Measurements from ENCODE around the gene DSCAM.

DSCAM gene

DNA sequence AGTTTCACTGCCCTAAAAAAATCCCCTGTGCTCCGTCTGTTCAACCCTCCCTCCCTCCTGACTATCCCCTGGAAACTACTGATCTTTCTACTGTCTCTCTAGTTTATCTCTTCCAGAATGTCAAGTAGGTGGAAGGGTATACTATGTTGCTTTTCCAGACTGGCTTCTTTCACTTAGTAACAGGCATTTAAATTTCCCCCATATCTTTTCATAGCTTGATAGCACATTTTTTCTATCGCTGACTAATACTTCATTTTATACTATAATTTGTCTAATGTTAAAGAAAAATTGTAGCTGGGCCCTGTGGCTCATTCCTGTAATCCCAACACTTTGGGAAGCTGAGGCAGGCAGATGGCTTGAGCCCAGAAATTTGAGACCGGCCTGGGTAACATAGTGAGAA is 142.8 kb downstream of the DSCAM start:
- DNase-seq (ENCODE audit: low spot score) = no peak

DNA sequence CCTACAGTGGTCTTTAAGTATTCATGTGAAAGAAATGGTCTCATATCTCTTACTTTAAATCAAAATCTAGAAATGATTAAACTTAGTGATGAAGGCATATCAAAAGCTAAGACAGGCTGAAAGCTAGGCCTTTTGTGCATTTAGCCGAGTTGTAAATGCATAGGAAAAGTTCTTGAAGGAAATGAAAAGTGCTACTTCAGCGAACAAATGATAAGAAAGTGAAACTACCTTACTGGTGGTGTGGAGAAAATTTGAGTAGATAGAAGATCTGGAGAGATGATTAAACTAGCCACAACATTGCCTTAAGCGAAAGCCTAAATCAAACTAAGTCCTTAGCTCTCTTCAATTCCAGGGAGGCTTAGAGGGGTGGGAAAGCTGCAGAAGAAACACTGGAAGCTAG is 147.6 kb downstream of the DSCAM start:
- no peak for DNase-seq (ENCODE audit: low spot score)

DNA sequence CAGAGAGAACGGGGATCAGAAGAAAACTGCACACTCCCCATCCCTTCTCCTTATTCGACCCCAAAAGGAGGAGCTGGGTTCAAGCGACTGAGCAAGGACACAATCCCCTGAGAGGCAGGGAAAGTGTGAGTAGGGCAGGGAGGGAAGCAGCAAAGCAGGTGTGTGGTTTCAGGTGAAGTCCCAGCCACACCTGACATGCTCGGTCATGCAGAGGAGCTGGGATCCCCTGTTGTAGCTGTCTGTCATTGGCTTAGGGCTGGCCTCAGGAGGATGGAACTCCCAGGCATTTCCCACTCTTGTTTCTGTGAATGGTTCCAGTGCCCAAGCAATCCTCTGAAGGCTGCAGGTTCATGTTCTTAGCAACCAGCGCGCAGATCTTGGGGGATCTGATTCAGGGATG is 150.7 kb downstream of the DSCAM start:
- no peak for DNase-seq (ENCODE audit: low spot score)

DNA sequence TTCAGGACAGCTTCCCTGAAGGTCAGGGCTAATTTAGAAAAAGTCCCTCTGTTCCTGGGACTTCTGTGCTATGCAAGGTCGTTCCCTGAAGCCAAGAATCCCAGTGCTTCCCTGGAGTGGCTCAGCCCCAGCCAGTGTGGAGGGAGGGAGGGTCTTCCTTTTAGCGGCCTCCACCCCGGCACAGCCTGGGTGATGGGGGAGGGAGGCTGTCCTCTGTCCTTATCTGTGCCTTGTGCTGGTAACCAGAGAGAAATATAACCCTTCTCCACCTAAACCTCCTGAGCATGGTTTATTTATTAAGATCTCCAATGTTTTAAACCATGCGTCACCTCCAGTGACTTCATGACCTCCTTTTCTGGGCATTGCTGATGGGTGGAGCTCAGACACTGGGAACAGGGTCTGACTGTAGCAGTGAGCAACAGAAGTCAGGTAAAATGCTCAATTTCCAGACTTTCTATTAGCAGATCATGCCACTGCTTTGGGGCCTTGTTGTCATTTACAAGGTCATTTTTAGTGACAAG is 157.1 kb downstream of the DSCAM start:
- no peak for DNase-seq (ENCODE audit: low spot score)

DNA sequence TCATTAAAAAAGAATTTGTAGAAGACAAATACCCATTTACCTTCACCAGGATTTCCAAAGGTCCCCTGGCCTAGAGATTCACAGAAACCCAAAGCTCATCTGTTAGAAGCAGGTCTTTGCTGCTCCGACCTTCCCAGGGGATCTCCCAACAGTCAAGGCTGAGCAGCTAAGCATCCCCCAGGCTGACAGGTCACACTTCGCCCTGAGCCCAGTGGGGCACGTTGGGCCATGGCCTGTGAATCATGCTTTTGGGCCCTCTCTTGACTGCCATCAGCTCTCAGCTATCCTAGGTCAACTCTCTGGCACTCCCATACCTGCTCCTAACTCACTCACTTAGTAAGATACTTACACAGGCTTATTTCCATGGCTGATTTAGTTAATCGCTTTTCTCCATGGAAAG is 157.7 kb downstream of the DSCAM start:
- no peak for DNase-seq (ENCODE audit: low spot score)

DNA sequence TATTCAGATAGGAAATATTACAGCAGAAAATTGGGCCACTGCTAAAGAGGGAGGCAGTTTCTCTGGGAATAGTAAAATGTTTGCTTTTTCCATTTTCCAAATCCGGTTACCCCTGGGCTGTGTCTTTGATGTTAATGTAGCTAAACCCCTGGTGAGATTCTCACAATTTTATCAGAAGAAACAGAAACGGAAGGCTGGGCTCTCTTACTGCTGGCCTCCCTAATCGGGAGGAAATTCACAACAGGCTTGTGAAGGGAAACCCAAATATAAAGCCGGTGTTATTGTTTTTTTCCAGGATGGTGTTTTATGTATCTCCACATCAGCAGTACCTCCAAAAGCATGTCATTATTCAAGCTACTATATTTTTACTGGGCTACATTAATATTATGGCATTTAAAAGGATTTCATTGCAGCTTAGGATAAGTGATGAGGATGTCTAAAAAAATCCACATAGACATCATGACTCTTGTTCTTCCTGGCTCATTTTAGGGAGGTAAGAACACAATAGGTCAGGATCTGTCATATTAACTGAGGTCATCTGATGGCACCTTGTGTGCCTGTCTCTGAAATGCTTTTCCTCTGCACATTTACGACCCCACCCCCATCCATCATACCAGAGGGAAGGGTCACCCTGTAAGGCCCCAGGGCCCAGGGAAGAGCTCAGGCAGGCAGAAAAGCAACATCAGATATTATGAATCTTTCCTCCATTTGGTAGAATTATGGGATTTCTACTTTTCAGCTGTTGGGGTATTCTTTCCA is 158.7 kb downstream of the DSCAM start:
- peak; percentile 27 for DNase-seq (ENCODE audit: low spot score)

DNA sequence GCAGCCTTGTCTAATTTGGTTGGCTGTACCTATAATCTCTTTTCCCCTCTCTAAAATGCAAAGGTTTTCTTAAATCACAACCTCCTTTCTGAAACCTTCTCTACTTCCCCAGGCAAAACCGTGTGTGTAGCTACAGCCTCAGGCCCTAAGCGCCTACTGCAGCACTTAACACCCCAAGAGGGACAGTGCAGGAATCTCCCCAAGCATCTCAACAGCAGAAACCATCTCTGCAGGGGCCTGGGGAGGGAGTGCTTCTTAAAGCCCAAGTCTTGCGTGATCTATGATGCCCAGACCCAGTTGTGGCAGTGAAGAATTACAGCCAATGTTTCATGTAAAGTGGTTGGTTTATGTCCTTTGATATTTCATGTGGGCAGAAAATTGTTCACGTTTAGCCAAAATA is 159.3 kb downstream of the DSCAM start:
- DNase-seq (ENCODE audit: low spot score) = no peak

DNA sequence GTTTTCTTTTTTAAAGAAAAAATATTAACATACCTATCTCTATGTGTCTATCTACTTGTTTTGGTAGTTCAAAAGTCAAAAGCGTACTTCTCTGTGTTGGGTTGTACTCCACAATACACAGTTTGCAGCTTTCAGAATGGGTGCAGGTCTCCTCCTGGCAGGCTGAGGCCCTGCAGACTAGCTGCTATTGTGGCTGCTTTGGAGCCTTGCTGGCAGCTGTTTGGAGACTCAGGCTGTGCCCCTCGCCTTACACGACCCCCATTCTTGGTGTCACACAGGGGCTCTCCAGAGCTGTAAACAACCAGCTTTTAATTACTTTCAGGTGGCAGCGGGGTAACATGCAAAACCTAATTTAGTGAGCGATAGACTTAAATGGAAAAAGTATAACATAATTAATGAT is 160.4 kb downstream of the DSCAM start:
- no peak for DNase-seq (ENCODE audit: low spot score)

DNA sequence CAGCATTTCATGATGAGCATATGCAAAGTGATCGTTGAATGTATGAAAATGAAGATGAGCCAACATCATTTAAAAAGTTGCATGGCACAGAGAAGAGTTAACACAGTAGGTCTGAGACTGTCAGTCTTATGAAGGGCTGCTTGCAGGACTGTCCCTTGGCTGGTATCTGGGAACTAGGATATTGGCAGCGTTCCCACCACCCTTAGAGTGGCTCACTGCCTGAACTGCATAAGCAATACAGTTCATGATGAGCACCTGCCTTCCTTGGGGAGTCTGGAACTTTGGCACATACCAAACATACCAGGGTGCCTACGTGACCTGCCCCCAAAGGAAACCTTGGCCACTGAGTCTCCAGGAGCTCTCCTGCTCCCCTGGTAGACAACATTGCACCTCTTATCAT is 161.8 kb downstream of the DSCAM start:
- DNase-seq (ENCODE audit: low spot score) = no peak

DNA sequence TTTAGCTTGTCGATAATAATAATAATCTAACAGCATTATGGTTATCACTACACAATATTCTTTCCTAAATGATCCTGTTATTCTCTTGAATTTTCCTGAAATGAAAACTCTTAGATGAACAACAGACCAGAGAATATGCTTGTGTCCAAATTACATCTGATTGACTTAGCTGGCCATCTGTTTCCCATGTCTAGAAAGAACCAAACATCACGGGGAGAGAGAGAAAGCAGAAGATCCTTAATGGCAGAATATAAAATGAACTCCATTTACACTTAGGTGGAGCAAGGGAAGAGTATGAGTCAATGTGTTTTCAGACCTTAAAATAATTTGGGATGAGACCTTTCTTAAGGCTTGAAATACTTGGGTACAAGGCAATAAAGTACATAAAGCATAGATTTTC is 162.2 kb downstream of the DSCAM start:
- no peak for DNase-seq (ENCODE audit: low spot score)

DNA sequence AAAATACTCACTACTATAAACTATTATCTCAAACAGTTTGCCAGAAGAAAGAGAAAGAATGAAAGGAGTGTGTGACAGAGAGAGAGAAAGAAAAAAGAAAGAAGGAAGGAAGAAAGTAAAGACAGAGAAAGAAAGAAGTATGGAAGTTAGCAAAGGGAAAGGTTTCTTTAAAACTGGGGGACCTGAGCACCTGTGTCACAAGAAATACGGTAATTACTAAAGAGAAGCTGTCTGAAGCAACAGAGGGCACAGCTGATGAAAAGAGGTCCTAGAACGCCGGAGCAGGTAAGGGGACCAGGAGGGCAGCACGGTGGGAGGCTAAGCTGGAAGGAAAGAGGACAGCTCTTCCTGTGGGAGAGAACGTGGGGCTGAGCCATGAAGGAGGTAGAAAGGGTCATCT is 163.6 kb downstream of the DSCAM start:
- DNase-seq (ENCODE audit: low spot score) = no peak

DNA sequence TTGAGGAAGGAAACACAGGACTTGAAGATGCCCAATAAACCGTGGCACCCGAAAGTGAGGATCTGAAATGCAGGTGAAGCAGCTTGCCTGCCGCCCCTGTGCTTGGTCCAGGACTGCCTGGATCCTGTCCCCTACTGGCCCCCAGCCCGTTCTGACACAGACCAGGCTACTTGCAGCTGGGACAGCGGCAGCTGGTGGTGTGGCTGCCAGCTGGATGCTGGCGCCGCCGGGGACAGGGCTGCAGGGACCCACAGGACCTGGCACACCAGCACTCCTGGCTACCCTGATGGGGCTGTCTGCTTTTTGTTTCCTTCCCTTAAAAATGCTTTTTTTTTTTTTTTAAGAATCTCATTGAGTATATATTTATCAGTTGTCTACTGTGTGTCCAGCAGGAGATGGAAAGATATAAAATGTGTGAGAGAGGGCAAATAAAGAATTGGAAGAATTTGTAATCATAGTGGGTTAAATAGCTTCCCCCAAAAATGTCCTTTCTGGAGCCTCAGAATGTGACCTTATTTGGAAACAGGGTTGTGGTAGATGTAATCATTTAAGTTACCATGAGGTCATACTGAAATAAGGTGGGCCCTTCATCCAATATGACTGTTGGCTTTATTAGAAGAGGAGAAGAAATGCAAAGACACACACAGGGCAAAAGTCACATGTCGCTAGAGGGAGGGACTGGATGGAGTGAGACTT is 165.6 kb downstream of the DSCAM start:
- no peak for DNase-seq (ENCODE audit: low spot score)

DNA sequence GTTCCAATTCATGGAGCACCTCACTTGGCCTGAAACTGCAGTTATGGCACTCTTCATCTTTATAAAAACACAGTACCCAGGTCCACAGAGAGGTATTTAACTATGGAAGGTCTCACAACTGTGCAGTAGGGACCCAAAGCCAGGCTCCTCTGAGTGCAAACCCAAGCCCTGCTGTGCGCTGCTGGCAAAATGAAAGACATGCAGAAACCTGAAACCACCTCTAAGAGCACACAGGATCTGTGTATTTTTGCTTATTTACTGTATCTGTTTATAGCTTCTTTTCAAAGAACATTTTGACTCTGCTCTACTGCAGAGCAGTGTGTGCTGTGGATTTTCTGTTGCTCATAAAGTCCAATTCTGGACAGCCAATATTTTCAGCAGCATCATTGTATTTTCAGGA is 166.6 kb downstream of the DSCAM start:
- no peak for DNase-seq (ENCODE audit: low spot score)

DNA sequence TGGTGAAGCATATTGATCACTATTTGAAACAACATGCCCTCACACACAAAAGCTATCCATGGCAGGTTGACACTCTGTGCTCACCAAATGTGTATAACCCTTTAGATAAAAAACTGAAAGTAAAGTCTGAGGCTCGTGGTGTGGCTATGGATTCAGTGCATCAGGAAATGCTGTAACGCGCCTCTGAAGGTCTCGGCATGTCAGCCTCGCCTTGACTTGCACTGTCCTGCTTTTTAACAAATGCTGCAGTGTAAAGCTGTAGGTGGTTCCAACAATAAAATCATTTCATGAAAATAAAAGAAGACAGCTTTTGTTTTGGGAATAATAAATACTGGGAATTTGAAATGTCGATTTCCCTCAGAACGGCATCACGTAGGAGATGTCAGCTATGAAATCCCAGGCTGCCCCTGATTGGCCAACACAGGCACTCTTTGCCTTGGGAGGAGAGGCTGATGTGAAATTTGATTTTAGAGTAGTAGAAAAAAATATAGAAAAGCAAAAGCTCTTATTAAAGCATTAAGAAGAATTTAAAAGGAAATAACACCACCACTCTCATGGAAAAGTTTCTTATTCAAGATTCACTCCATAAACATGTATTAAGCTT is 168.2 kb downstream of the DSCAM start:
- no peak for DNase-seq (ENCODE audit: low spot score)

DNA sequence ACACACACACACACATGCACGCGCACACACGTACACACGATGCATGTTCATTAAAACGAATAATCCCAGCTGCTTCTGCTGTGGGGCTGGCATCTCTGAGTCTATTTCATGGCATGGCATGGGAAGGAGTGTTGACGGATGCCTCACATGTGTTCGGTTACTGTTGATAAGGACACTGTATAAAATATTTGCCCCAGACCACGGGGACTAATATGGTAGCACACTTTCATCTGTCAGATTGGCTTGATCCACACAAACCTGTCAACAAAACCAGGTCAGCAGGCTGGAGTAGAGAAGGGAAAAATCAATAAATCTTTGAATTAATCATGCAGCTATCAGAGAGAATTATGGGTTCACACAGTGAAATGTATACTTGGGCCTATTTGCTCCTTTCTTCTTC is 171.9 kb downstream of the DSCAM start:
- no peak for DNase-seq (ENCODE audit: low spot score)

DNA sequence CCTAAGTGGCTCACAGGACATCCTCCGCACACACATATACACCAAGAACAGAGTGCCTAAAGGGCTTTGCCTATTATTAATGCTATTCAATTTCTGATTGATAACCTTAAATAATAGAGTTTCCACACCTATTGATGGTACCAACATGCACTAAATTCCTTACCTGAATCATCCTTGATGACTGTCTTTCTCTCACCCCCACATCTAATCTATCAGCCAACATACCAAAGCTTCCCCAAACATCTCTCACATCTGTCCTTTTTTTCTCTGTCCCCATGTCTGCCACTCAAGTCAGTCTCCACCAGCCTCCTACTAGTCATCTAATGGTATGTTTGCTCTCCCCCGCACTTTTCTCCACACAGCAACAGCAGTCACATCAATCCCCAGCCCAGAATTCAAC is 174.4 kb downstream of the DSCAM start:
- no peak for DNase-seq (ENCODE audit: low spot score)

DNA sequence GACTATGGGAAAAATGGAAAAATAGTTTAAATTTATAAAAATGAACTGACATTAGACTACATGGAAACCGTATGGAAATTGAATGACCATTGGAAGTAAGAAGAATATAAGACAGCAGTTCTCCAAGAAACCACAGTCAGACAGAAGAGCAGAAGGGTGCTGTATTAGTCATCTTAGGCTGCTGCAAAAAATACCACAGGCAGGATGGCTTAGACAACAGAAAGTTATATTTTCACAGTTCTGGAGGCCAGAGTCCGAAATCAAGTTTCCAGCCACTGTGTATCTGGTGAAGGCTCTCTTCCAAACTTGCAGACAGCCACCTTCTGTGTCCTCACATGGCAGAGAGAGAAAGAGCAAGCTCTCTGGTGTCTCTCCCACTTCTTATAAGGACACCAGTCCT is 175.2 kb downstream of the DSCAM start:
- no peak for DNase-seq (ENCODE audit: low spot score)

DNA sequence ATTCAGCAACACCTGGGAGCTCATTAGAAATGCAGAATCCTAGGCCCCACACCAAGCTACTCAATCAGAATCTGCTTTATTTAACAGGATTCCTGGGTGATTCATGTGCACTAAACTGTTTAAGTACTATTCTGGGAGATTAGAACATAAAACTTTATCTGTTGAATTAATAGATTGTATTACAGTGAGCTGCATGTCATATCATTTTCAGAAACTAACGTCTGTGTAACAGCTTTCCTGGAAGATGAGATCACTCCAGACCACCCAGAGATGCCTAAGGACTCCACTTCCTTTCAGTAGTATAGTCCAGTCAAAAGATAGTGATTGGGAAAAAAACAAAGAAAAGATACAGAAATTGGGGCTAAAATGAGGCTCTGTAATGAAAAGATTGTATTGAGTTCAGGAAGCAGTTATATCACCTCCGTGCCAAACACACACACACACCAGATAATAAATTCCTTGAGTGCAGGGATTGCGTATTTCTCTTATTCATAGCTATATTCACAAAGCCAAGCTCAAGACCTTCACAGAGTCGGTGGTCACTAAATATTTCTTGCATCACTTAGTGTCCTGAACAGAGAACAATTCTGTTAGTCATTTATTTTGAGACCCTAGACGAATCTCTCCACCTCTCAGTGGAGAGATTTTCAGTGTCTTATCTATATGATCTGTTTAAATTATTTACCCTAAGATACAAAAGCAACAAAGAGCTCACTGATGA is 178.2 kb downstream of the DSCAM start:
- no peak for DNase-seq (ENCODE audit: low spot score)

DNA sequence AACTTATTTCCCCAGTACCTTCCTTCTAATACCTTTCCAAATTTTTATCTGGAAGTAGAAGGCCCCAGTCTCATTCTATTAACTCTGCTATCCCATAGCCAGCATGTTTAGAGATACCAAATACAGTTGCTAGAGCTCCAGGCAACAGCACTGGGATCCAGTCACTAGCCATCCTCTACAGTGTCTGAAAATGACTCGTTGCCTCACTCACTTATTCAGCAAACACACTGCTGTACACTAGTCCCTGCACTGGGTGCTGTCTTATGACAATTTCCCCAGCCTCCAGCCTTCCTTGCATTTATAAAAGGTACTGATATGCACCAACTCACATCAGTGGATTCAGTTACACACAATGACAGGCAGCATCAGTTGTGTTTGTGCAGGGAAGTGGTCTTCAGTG is 179.0 kb downstream of the DSCAM start:
- DNase-seq (ENCODE audit: low spot score) = no peak

DNA sequence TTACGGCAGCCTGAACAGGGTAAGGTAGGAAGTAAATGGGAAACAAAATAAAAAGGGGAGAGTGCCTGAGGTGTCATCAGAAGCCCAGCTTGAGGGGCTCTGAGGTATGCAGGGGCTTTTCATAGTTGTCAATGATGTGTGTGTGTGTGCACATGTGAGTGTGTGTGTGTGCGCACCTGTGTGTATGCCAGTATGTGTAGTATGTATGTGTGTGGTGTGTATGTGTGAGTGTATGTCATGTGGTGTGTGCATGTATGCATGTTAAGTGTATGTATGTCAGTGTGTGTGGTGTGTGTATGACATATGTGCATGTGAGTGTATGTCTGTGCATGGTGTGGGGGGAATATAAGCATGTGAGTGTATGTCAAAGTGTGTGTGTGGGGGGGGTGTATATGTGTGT is 184.1 kb downstream of the DSCAM start:
- DNase-seq (ENCODE audit: low spot score) = no peak

DNA sequence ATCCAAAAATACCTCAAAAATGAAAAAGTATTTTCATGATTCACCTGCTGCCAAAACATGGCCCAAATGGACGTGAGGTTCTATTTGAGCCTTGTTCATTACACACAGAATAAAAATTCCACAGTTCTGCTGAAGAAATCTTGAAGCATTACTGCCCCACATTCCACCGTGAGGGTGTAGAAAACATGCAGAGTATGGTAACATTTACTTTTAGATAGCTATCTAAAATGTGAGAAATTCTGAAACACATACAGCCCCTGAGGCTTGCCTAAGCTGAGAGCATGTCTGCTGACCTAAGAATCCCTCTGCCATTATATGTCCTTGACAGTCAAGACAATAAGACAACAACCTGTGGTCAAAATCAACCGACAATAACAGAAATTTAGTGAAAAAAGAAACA is 186.5 kb downstream of the DSCAM start:
- no peak for DNase-seq (ENCODE audit: low spot score)

DNA sequence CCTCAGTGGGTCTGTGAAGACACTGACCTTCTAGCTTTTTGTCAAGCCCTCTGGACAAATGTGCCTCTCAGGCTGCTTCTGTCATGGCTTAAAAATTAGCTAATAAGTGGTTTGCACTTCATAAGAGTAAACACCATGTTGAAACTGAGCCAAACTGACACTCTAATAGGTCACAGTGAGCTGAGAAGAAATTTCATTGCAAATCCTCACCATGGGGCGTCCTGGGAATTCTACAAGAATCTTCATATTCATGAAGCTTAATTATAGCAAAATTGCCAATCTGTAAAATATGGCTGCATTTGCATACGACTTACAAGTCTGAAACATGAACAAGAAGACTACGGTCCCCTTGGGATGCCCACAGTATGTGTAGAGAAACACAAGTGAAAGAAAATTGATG is 188.6 kb downstream of the DSCAM start:
- DNase-seq (ENCODE audit: low spot score) = no peak

DNA sequence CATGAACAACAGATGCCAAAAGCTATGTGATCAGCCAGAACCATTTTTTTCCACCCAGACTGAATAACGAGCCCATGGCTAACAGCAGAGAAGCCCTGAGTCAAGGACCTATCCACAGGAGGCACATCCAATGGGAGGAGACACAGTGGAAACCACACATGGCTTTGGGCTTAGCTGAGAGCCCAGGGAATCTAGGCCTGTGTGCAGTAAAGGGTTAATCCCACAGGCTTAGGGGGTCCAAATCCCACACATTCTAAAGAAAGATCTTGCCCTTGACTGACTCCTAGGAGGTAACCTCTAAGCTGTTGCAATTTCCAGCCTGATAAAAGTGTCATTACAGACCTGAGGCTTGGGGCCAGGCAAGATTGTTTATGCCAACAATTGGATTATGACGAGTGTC is 194.5 kb downstream of the DSCAM start:
- DNase-seq (ENCODE audit: low spot score) = no peak

Data from kidney capillary endothelial cell (primary cell).